ENCODE measurements around the gene NCKAP1.

DNA sequence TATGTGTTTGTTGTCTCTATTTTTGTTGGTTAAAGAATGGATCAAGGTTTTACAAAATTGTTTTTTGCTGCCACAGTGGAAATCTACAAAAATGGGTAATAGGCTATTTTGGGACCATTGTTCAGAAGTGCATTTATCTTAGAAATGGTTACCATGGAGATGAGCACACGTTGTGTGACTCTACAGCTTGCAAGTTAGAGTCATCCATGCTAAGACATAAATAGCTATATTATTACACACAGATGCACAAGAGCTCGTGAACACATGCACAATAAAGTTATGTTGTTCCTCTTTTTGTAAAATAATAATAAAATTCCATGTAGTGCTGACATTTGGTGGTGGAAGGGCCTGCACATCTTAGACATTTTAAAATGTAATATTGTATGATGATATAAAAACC is 24.8 kb upstream of the NCKAP1 start:
- TF ChIP-seq, protein P1, sequence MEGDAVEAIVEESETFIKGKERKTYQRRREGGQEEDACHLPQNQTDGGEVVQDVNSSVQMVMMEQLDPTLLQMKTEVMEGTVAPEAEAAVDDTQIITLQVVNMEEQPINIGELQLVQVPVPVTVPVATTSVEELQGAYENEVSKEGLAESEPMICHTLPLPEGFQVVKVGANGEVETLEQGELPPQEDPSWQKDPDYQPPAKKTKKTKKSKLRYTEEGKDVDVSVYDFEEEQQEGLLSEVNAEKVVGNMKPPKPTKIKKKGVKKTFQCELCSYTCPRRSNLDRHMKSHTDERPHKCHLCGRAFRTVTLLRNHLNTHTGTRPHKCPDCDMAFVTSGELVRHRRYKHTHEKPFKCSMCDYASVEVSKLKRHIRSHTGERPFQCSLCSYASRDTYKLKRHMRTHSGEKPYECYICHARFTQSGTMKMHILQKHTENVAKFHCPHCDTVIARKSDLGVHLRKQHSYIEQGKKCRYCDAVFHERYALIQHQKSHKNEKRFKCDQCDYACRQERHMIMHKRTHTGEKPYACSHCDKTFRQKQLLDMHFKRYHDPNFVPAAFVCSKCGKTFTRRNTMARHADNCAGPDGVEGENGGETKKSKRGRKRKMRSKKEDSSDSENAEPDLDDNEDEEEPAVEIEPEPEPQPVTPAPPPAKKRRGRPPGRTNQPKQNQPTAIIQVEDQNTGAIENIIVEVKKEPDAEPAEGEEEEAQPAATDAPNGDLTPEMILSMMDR (IDR thresholded peaks at IDR 0.05), result no peak
- TF ChIP-seq POLR2A (IDR thresholded peaks at IDR 0.05), result no peak

All from Peyer's patch (tissue), 4 donors.